GM12864 (cell line): Measurements from ENCODE around the gene MLX.
"Not testable (repeated sequence)": the region's sequence is repeated elsewhere in the genome, so short reads cannot be mapped to it uniquely, and the experiment has no call there.

Experiments
- DNase-seq: peaks from one replicate; pipeline ENCODE4 v3.0.0-alpha.2; 2011; ENCODE audit warnings: low read depth
- H3K4me3 ChIP-seq: 2 replicates; pipeline ENCODE4 v1.5.1; 2011; ENCODE audit warnings: mild to moderate bottlenecking, low read depth, low read length, control low read depth
- CTCF ChIP-seq: IDR thresholded peaks from 2 replicates; pipeline ENCODE4 v1.5.1; 2011; ENCODE audit warnings: low read depth, mild to moderate bottlenecking, moderate library complexity, low read length, control low read depth, inconsistent platforms; ENCODE audit errors: missing control alignments

MLX gene

DNA sequence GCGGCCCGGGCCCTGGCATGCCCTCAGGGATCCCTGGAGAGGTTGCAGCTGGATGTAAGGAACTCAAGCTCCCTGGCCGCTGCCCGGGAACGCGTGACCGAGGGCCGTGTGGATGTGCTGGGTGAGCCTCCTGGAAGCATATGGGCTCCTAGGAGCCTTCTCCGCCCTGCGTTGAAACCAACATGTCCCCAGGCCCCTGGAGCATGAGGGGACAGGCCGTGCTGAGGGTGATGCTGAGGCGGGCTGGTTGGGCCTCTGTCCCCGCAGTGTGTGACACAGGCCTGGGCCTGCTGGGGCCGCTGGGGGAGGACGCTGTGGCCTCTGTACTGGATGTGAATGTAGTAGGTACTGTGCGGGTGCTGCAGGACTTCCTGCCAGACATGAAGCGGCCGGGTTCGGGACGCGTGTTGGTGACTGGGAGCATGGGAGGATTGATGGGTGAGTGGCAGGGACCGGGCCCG, 19.9 kb upstream of the MLX start:
- DNase-seq = no peak
- no peak overlapping the region for H3K4me3 ChIP-seq
- TF ChIP-seq CTCF = no peak

DNA sequence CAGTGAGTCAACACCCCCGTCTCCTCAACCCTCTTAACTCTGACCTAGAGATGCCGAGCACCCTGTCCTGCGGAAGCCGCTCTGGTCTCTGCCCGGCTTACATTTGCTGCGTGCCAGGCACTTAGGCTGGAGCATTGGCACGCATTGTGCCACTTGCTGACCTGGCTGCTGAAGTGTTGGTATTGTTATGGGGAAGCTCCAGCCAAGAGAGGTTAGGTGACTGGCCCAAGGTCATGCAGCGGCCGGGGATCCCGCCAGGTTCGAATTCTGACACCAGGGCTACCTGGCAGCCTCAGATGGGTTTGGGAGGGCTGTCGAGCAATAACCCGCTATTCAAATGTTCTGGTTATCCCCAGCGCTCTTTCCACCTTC, 19.2 kb upstream of the MLX start:
- peak overlapping the region; percentile 59 for H3K4me3 ChIP-seq
- no peak for TF ChIP-seq CTCF
- no peak for DNase-seq

DNA sequence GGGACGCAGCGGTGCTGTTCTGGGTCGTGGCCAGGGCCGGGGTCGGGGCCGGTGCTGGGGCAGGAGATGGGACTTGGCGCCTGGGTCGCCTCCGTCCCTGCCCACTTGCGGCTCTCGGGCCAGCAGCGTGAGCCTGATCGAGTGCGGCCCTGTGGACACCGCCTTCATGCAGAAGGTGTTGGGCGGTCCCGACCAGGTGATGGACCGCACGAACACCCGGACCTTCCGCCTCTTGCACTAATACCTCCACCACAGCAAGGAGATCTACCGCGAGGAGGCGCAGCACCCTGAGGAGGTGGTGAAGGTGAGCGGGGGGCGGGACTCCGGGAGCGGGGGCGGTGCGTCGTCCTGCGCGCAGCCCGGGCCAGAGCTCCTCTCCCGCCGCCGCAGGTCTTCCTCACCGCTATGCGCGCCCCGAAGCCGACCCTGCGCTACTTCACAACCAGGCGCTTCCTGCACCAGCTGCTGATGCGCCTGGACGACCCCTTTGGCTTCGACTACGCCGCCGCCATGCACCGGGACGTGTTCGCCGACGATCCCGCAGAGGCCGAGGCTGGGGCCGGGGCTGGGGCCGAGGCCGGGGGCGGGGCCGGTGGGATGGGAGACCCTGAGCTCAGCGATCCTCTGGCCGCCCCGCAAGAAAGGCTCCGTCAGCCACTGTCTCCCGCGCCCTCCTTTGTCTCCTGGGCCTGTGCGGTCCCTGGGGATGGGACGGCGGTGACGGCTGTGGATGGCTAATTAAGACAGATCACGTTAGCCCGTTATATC, 18.6 kb upstream of the MLX start:
- peak overlapping the region; percentile 59 for H3K4me3 ChIP-seq
- peak; percentile 71 for DNase-seq
- peak; percentile 75 for TF ChIP-seq CTCF

DNA sequence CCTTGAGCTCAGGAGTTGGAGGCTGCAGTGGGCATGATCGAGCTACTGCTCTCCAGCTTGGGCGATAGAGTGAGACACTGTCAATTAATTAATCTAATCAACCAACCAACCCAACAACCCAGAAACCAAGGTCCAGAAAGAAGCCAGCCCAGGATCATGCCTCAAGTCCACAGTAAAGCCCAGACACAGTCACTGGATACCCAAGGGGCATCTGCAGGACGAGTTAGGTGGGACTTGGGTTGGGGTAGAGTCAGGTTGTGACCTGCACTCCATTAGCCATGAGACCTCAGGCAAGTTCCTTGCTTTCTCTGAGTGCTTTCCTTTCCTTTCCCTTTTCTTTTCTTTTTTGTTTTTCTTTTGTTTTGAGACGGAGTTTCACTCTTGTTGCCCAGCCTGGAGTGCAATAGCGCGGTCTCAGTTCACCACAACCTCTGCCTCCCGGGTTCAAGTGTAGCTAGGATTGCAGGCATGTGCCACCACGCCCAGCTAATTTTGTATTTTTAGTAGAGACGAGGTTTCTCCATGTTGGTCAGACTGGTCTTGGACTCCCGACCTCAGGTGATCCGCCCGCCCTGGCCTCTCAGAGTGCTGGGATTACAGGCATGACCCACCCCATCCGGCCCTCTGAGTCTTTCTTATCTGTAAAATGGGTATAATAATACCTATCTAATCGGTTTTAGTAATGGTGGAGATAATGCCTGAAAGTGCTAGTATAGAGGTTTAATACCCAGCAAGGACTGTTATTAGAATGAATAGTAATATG, 17.7 kb upstream of the MLX start:
- H3K4me3 ChIP-seq = peak overlapping the region; percentile 59; the same call in 1 of the 2 replicates
- no peak for TF ChIP-seq CTCF
- DNase-seq = no peak

- DNase-seq = not testable (repeated sequence)
- peak within 1 kb of the TSS; percentile 87 for H3K4me3 ChIP-seq
Measured at GRCh38 chr17:42552736-42553135, 14.2 kb upstream of the MLX start, which contains the start of gene HSD17B1. Gene HSD17B1 (plus strand): TSS chr17:42552923. CDS start chr17:42552934, 11 bp downstream.

DNA sequence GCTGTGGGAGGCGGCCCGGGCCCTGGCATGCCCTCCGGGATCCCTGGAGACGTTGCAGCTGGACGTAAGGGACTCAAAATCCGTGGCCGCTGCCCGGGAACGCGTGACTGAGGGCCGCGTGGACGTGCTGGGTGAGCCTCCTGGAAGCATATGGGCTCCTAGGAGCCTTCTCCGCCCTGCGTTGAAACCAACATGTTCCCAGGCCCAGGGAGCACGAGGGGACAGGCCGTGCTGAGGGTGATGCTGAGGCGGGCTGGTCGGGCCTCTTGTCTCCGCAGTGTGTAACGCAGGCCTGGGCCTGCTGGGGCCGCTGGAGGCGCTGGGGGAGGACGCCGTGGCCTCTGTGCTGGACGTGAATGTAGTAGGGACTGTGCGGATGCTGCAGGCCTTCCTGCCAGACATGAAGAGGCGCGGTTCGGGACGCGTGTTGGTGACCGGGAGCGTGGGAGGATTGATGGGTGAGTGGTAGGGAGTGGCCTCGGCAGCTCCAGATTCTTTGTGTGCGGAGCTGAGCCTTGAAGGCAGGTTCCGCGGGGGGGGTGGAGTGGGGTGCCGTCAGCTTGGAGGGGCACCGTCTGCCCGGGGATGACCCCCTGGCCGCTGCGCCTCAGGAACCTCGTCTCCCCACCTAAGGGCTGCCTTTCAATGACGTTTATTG, 13.6 kb upstream of the MLX start:
- no peak for TF ChIP-seq CTCF
- no peak for DNase-seq
- peak overlapping the region; percentile 87 for H3K4me3 ChIP-seq

- peak overlapping the region; percentile 87 for H3K4me3 ChIP-seq
- no peak for TF ChIP-seq CTCF
- DNase-seq = no peak
Measured at GRCh38 chr17:42553866-42554249, 13.0 kb upstream of the MLX start.
